OCI-LY1 (cell line): ENCODE measurements around the gene PLK4.
"Not testable (repeated sequence)": the region's sequence is repeated elsewhere in the genome, so short reads cannot be mapped to it uniquely, and the experiment has no call there.

ENCODE experiments used
- H2AFZ ChIP-seq: fragments of 200-600 bp; sonication (generic), shearing (Covaris generic); 2 replicates; pipeline ENCODE4 v1.6.0; 2014; ENCODE audit warnings: antibody characterized with exemption, mild to moderate bottlenecking, low read length
- H3F3A ChIP-seq: fragments of 200-600 bp; sonication (generic), shearing (Covaris generic); 2 replicates; pipeline ENCODE4 v1.6.0; 2014; ENCODE audit warnings: mild to moderate bottlenecking, antibody characterized with exemption, low read length, moderate library complexity; ENCODE audit not compliant: insufficient read depth
- H3K27ac ChIP-seq: fragments of 200-600 bp; sonication (generic); 2 replicates; pipeline ENCODE4 v1.5.1; 2014; ENCODE audit warnings: low read length, mixed run types, mild to moderate bottlenecking, low read depth; ENCODE audit not compliant: poor library complexity, severe bottlenecking
- H3K27me3 ChIP-seq: fragments of 200-600 bp; sonication (generic); 2 replicates; pipeline ENCODE4 v1.6.0; 2014; ENCODE audit warnings: antibody characterized with exemption, mild to moderate bottlenecking, low read length, moderate library complexity; ENCODE audit not compliant: insufficient read depth
- H3K36me3 ChIP-seq: fragments of 200-600 bp; sonication (generic); 2 replicates; pipeline ENCODE4 v1.6.1; 2014; ENCODE audit warnings: mild to moderate bottlenecking, antibody characterized with exemption, low read length, moderate library complexity, mixed read lengths; ENCODE audit not compliant: insufficient read depth
- H3K4me1 ChIP-seq: fragments of 200-600 bp; sonication (generic); 2 replicates; pipeline ENCODE4 v1.5.1; 2014; ENCODE audit warnings: mild to moderate bottlenecking, low read length, moderate library complexity; ENCODE audit not compliant: insufficient read depth, severe bottlenecking
- H3K4me2 ChIP-seq: fragments of 200-600 bp; sonication (generic), shearing (Covaris generic); 2 replicates; pipeline ENCODE4 v1.6.1; 2014; ENCODE audit warnings: low read length
- H3K4me3 ChIP-seq: fragments of 200-600 bp; sonication (generic); 2 replicates; pipeline ENCODE4 v1.5.1; 2014; ENCODE audit warnings: low read length, low read depth, mild to moderate bottlenecking, mixed read lengths; ENCODE audit not compliant: poor library complexity, severe bottlenecking
- H3K79me2 ChIP-seq: fragments of 200-600 bp; shearing (Covaris generic); 2 replicates; pipeline ENCODE4 v1.6.1; 2016; ENCODE audit warnings: mixed run types, low read length, mixed read lengths; ENCODE audit not compliant: insufficient read depth
- H3K9ac ChIP-seq: fragments of 200-600 bp; sonication (generic), shearing (Covaris generic); 2 replicates; pipeline ENCODE4 v1.6.1; 2014; ENCODE audit warnings: mild to moderate bottlenecking, low read length, mixed read lengths
- H3K9me2 ChIP-seq: fragments of 200-600 bp; sonication (generic), shearing (Covaris generic); 2 replicates; pipeline ENCODE4 v1.6.1; 2014; ENCODE audit warnings: low read depth, mild to moderate bottlenecking, low read length, mixed read lengths
- H3K9me3 ChIP-seq: fragments of 200-600 bp; shearing (Covaris generic); 2 replicates; pipeline ENCODE4 v1.6.1; 2014; ENCODE audit warnings: low read length, mixed read lengths
- H4K20me1 ChIP-seq: fragments of 200-600 bp; sonication (generic), shearing (Covaris generic); 2 replicates; pipeline ENCODE4 v1.6.0; 2016; ENCODE audit warnings: mild to moderate bottlenecking, low read length; ENCODE audit not compliant: insufficient read depth
- EZH2 ChIP-seq: fragments of 200-600 bp; sonication (generic), shearing (Covaris generic); IDR thresholded peaks from 2 replicates; pipeline ENCODE4 v1.8.0; 2017; ENCODE audit warnings: borderline replicate concordance, mixed run types, mild to moderate bottlenecking, antibody characterized with exemption, low read length, moderate library complexity, mixed read lengths
- TF ChIP-seq, protein P1 (sequence below): fragments of 200-600 bp; sonication (generic), shearing (Covaris generic); IDR thresholded peaks from 2 replicates; pipeline ENCODE4 v1.5.1; 2017; ENCODE audit warnings: mild to moderate bottlenecking, antibody characterized with exemption, low read length, moderate library complexity, mixed read lengths

Gene PLK4

DNA sequence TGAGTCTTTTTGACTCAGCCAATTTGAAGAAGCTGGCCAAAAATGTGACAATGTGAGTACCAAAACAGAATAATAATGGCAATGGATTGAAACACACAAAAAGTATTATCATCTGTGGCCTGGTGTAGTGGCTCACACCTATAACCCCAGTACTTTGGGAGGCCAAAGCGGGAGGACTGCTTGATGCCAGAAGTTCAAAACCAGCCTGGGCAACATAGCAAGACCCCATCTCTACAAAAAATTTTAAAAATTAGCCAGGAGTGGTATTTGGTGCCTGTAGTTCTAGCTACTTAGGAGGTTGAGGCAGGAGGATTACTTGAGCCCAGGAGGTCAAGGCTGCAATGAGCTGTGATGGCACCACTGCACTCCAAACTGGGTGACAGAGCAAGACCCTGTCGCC is 41.5 kb downstream of the PLK4 start:
- no peaks in the 10 kb centered on the region for H3K27me3 ChIP-seq
- H3K9me2 ChIP-seq, result no peaks in the 10 kb centered on the region
- no peak overlapping the region for H3K4me3 ChIP-seq
- H3F3A ChIP-seq, result no peaks in the 10 kb centered on the region
- peaks cover 28% of the 10 kb centered on the region for H3K36me3 ChIP-seq
- no peak overlapping the region for H3K4me2 ChIP-seq
- no peaks in the 10 kb centered on the region for H3K4me1 ChIP-seq
- TF ChIP-seq, protein P1, sequence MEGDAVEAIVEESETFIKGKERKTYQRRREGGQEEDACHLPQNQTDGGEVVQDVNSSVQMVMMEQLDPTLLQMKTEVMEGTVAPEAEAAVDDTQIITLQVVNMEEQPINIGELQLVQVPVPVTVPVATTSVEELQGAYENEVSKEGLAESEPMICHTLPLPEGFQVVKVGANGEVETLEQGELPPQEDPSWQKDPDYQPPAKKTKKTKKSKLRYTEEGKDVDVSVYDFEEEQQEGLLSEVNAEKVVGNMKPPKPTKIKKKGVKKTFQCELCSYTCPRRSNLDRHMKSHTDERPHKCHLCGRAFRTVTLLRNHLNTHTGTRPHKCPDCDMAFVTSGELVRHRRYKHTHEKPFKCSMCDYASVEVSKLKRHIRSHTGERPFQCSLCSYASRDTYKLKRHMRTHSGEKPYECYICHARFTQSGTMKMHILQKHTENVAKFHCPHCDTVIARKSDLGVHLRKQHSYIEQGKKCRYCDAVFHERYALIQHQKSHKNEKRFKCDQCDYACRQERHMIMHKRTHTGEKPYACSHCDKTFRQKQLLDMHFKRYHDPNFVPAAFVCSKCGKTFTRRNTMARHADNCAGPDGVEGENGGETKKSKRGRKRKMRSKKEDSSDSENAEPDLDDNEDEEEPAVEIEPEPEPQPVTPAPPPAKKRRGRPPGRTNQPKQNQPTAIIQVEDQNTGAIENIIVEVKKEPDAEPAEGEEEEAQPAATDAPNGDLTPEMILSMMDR, result no peak
- no peak for TF ChIP-seq EZH2
- H3K79me2 ChIP-seq, result no peaks in the 10 kb centered on the region
- no peak overlapping the region for H2AFZ ChIP-seq
- no peak overlapping the region for H3K27ac ChIP-seq
- no peaks in the 10 kb centered on the region for H4K20me1 ChIP-seq
- no peak overlapping the region for H3K9ac ChIP-seq
- no peaks in the 10 kb centered on the region for H3K9me3 ChIP-seq

DNA sequence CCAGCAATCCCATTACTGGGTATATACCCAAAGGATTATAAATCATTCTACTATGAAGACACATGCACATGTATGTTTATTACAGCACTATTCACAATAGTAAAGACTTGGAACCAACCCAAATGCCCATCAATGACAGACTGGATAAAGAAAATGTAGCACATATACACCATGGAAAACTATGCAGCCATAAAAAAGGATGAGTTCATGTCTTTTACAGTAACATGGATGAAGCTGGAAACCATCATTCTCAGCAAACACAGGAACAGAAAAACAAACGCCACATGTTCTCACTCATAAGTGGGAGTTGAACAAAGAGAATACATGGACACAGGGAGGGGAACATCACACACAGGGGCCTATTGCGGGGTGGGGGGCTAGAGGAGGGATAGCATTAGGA is 45.0 kb downstream of the PLK4 start:
- H3K27ac ChIP-seq, H3K4me1 ChIP-seq: not testable (repeated sequence)

DNA sequence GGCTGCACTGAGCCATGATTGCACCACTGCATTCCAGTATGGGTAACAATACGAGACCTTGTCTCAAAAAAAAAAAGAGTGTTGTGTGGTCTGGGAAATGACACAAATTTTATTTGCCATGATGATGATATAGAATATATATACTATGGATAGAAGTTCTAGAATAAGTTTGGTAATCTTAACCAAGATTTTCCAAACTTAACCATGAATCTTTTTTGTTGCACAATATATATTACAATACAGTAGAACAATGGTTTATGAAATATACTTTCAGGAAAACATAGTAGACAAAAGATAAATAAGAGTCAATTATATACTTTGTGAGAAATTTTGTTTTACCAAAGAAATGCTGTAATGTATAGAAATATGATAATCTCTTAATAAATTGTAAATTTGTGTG is 49.5 kb downstream of the PLK4 start:
- TF ChIP-seq EZH2, result no peak
- TF ChIP-seq, protein P1, result no peak
- Histone ChIP-seq H3K9me2 (no peaks in the 10 kb centered on the region), H3K27me3 (no peaks in the 10 kb centered on the region), H3F3A (no peaks in the 10 kb centered on the region), H3K9ac (no peak overlapping the region), H3K79me2 (no peaks in the 10 kb centered on the region), H3K27ac (no peak overlapping the region), H2AFZ (no peak overlapping the region), H3K4me2 (no peak overlapping the region), H3K4me3 (no peak overlapping the region), H3K36me3 (peaks cover 5% of the 10 kb centered on the region; the same call in 1 of the 2 replicates), H3K9me3 (no peaks in the 10 kb centered on the region), H3K4me1 (no peaks in the 10 kb centered on the region), H4K20me1 (no peaks in the 10 kb centered on the region)

More for the DNA sequence above, 45.0 kb downstream of the PLK4 start:
- not testable (repeated sequence) for H4K20me1 ChIP-seq, H3K4me3 ChIP-seq, H3K79me2 ChIP-seq, H3K9me2 ChIP-seq, H3K27me3 ChIP-seq, H3K9ac ChIP-seq, H2AFZ ChIP-seq, H3K9me3 ChIP-seq, H3K4me2 ChIP-seq, H3F3A ChIP-seq
- H3K36me3 ChIP-seq, result peaks cover 17% of the 10 kb centered on the region

DNA sequence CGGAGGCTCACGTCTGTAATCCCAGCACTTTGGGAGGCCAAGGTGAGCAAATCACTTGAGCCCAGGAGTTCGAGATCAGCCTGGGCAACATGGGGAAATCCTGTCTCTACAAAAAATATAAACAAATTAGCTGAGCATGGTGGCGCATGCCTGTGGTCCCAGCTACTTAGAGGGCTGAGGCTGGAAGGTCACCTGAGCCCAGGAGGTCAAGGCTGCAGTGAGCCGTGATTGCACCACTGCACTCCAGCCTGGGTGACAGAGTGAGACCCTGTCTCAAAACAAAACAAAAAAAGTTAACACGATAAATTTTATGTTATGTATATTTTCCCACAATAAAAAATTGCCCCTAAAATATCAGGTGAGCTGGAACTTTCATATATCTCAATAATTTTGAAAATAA is 51.1 kb downstream of the PLK4 start:
- not testable (repeated sequence) for H3K9me3 ChIP-seq, H3K27me3 ChIP-seq, H3K9me2 ChIP-seq, H4K20me1 ChIP-seq, H2AFZ ChIP-seq, H3K4me2 ChIP-seq, H3F3A ChIP-seq, H3K36me3 ChIP-seq, H3K79me2 ChIP-seq, H3K4me1 ChIP-seq, H3K27ac ChIP-seq, H3K4me3 ChIP-seq, H3K9ac ChIP-seq
